Measurements from ENCODE around the gene TMEM236.
A peak's percentile ranks its signal among the peaks of the same experiment; 100 is the strongest.

Gene TMEM236

GRCh38 chr10:17740668-17741067 is 11.3 kb upstream of the TMEM236 start:
- H3K4me3 ChIP-seq (replicated peaks; ENCODE audit: low read depth, low read length), result no peak overlapping the region
- no peak for TF ChIP-seq CTCF (IDR thresholded peaks at IDR 0.05; ENCODE audit: low read length, missing control alignments)
- no peak for DNase-seq (ENCODE audit: low read depth)

- peak; percentile 79 for TF ChIP-seq CTCF (IDR thresholded peaks at IDR 0.05; ENCODE audit: low read length, missing control alignments)
- DNase-seq (ENCODE audit: low read depth), result peak; percentile 77
- H3K4me3 ChIP-seq (replicated peaks; ENCODE audit: low read depth, low read length), result no peak overlapping the region
These were observed 9.1 kb upstream of the TMEM236 start for GRCh38 chr10:17742918-17743317.

GRCh38 chr10:17743437-17743836 is 8.6 kb upstream of the TMEM236 start:
- TF ChIP-seq CTCF (IDR thresholded peaks at IDR 0.05; ENCODE audit: low read length, missing control alignments), result no peak
- no peak overlapping the region for H3K4me3 ChIP-seq (replicated peaks; ENCODE audit: low read depth, low read length)
- DNase-seq (ENCODE audit: low read depth), result no peak

GRCh38 chr10:17744341-17744861 is 7.6 kb upstream of the TMEM236 start:
- no peak overlapping the region for H3K4me3 ChIP-seq (replicated peaks; ENCODE audit: low read depth, low read length)
- no peak for TF ChIP-seq CTCF (IDR thresholded peaks at IDR 0.05; ENCODE audit: low read length, missing control alignments)
- peak; percentile 71 for DNase-seq (ENCODE audit: low read depth)

GRCh38 chr10:17747883-17748550 is 4.0 kb upstream of the TMEM236 start:
- no peak overlapping the region for H3K4me3 ChIP-seq (replicated peaks; ENCODE audit: low read depth, low read length)
- DNase-seq (ENCODE audit: low read depth), result peak; percentile 66
- no peak for TF ChIP-seq CTCF (IDR thresholded peaks at IDR 0.05; ENCODE audit: low read length, missing control alignments)

- no peak for DNase-seq (ENCODE audit: low read depth)
- no peak overlapping the region for H3K4me3 ChIP-seq (replicated peaks; ENCODE audit: low read depth, low read length)
- no peak for TF ChIP-seq CTCF (IDR thresholded peaks at IDR 0.05; ENCODE audit: low read length, missing control alignments)
These were observed 2.1 kb upstream of the TMEM236 start for GRCh38 chr10:17749890-17750289.

Data from fibroblast of pulmonary artery (primary cell).